GM12864 (cell line): ENCODE measurements around the gene DBX2.
"Not testable (repeated sequence)": the region's sequence is repeated elsewhere in the genome, so short reads cannot be mapped to it uniquely, and the experiment has no call there.

Source experiments
- DNase-seq: peaks from one replicate; pipeline ENCODE4 v3.0.0-alpha.2; 2011; ENCODE audit warnings: low read depth
- H3K4me3 ChIP-seq: 2 replicates; pipeline ENCODE4 v1.5.1; 2011; ENCODE audit warnings: mild to moderate bottlenecking, low read depth, low read length, control low read depth
- CTCF ChIP-seq: IDR thresholded peaks from 2 replicates; pipeline ENCODE4 v1.5.1; 2011; ENCODE audit warnings: low read depth, mild to moderate bottlenecking, moderate library complexity, low read length, control low read depth, inconsistent platforms; ENCODE audit errors: missing control alignments

Gene DBX2

GRCh38 chr12:45010059-45010458 is 40.8 kb downstream of the DBX2 start:
- H3K4me3 ChIP-seq, result no peak overlapping the region
- no peak for DNase-seq
- TF ChIP-seq CTCF, result no peak

- no peak for TF ChIP-seq CTCF
- no peak for DNase-seq
- no peak overlapping the region for H3K4me3 ChIP-seq
These were observed 42.7 kb downstream of the DBX2 start for GRCh38 chr12:45008211-45008610.

- no peak for TF ChIP-seq CTCF
- no peak for DNase-seq
- no peak overlapping the region for H3K4me3 ChIP-seq
These were observed 51.5 kb downstream of the DBX2 start for GRCh38 chr12:44999355-44999754.

GRCh38 chr12:44993161-44993560 is 57.7 kb downstream of the DBX2 start:
- DNase-seq, result no peak
- TF ChIP-seq CTCF, result no peak
- H3K4me3 ChIP-seq, result no peak overlapping the region

GRCh38 chr12:44984863-44985262 is 66.0 kb downstream of the DBX2 start:
- DNase-seq, H3K4me3 ChIP-seq: not testable (repeated sequence)

- H3K4me3 ChIP-seq, result no peak overlapping the region
- TF ChIP-seq CTCF, result no peak
- DNase-seq, result no peak
These were observed 71.0 kb downstream of the DBX2 start for GRCh38 chr12:44979918-44980317.

GRCh38 chr12:44976246-44976645 is 74.7 kb downstream of the DBX2 start:
- DNase-seq, result no peak
- no peak for TF ChIP-seq CTCF
- H3K4me3 ChIP-seq, result no peak overlapping the region
